Endodermal cell (in vitro differentiated cells): ENCODE data around the gene PYGO2. TPM values are rescaled to one million over a fixed set of nuclear protein-coding genes. Genes with fewer than 3 reads are reported as not detected.
"Not testable (repeated sequence)": the region's sequence is repeated elsewhere in the genome, so short reads cannot be mapped to it uniquely, and the experiment has no call there.

Experiments used
- DNase-seq: peaks from one replicate; pipeline ENCODE4 v3.0.0-alpha.2; 2017
- H3K27ac ChIP-seq: 2 replicates; pipeline ENCODE4 v1.5.1; 2013; ENCODE audit warnings: mild to moderate bottlenecking, low read depth, low read length, moderate library complexity
- H3K27me3 ChIP-seq: 2 replicates; pipeline ENCODE4 v1.6.1; 2013; ENCODE audit warnings: mild to moderate bottlenecking, low read length, moderate library complexity; ENCODE audit not compliant: insufficient read depth, control insufficient read depth, poor library complexity, severe bottlenecking
- H3K36me3 ChIP-seq: 2 replicates; pipeline ENCODE4 v1.7.0; 2013; ENCODE audit warnings: mild to moderate bottlenecking, low read length, moderate library complexity; ENCODE audit not compliant: control insufficient read depth, insufficient read depth
- H3K4me1 ChIP-seq: one replicate; pipeline ENCODE4 v1.7.0; 2013; ENCODE audit warnings: low read length; ENCODE audit not compliant: control insufficient read depth, insufficient read depth
- H3K4me3 ChIP-seq: 2 replicates; pipeline ENCODE4 v1.5.1; 2013; ENCODE audit warnings: mild to moderate bottlenecking, low read length, moderate library complexity
- H3K9ac ChIP-seq: 2 replicates; pipeline ENCODE4 v1.6.1; 2013; ENCODE audit warnings: mild to moderate bottlenecking, low read length, moderate library complexity; ENCODE audit not compliant: poor library complexity, severe bottlenecking; ENCODE audit errors: extremely low read depth
- H3K9me3 ChIP-seq: 2 replicates; pipeline ENCODE4 v1.6.1; 2013; ENCODE audit warnings: mild to moderate bottlenecking, low read length, moderate library complexity; ENCODE audit not compliant: control insufficient read depth
- H3K27ac Mint-ChIP-seq: 2 replicates; pipeline ENCODE4 v1.8.0; 2020; ENCODE audit warnings: mixed read lengths
- H3K27me3 Mint-ChIP-seq: 2 replicates; pipeline ENCODE4 v1.8.0; 2021; ENCODE audit warnings: mild to moderate bottlenecking, mixed read lengths; ENCODE audit not compliant: insufficient read depth
- H3K36me3 Mint-ChIP-seq: 2 replicates; pipeline ENCODE4 v1.8.0; 2020; ENCODE audit warnings: low read depth, mixed read lengths
- H3K4me1 Mint-ChIP-seq: 2 replicates; pipeline ENCODE4 v1.8.0; 2020; ENCODE audit warnings: mixed read lengths
- H3K4me3 Mint-ChIP-seq: 2 replicates; pipeline ENCODE4 v1.8.0; 2020; ENCODE audit warnings: mild to moderate bottlenecking, moderate library complexity, mixed read lengths
- H3K9me3 Mint-ChIP-seq: 2 replicates; pipeline ENCODE4 v1.8.0; 2020; ENCODE audit warnings: mild to moderate bottlenecking, mixed read lengths
- WGBS, 2 experiments: methylation state at CpG; one replicate each; pipeline versions ENCODE4 v1.1.5 to v1.1.7; 2013; ENCODE audit warnings: missing lambda C conversion rate in 2 of 2, mixed read lengths in 1 of 2; ENCODE audit not compliant: insufficient coverage in 1 of 2, insufficient read length in 1 of 2; 5-methylcytosine and 5-hydroxymethylcytosine counted together
- total RNA-seq, 2 donors: library from RNA; stranded (reverse); fragmentation: NEBNext Ultra II Directional in 1 of 2; extraction: Animal tissue kit (Norgen Biotek cat#: 25700) in 1 of 2; gene quantifications; 2 replicates in 1 of 2; 3 replicates in 1 of 2; pipeline ENCODE4 v1.2.1, GENCODE V29; 2021
- TF ChIP-seq, protein P1 (sequence below): fragments of 200-600 bp; sonication (generic); conservative IDR thresholded peaks from 2 replicates; pipeline ENCODE4 v1.5.0; 2021; ENCODE audit warnings: antibody characterized with exemption, mild to moderate bottlenecking

Gene PYGO2
- total RNA-seq, 2 donors from 2014 or later, result 33.4 to 40.4 TPM

DNA sequence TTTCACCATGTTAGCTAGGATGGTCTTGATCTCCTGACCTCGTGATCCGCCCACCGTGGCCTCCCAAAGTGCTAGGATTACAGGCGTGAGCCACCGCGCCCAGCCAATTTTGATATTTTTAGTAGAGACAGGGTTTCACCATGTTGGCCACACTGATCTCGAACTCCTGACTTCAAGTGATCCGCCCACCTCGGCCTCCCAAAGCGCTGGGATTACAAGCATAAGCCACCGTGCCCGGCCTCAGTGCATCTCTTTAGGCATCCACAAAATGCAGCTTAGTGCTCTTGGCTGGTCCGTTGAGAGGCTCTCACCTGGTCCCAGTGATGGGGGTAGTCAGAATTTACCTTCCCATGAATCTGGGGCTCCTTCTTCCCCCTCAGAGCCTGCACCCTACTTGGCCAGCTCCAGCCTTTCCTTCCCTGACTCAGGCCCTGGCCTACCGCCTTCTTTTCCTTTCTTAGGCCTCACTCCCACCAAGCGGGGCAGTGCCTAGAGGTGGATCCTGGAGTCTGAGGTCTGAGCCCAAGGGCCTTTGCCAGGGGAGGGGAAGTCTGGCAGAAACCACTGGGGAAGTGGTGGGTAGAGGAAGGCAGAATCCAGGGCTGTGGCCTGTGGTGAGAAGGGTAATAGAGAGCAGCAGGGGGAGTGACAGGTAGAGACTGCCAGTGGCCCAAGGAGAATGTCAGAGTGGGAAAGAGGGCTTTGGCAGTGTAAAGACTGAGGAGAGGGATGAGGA is 35.6 kb upstream of the PYGO2 start:
- no peak overlapping the region for H3K4me3 Mint-ChIP-seq
- Histone ChIP-seq H3K27ac (no peak overlapping the region), H3K4me3 (no peak overlapping the region), H3K9ac (no peak overlapping the region), H3K4me1 (no peaks in the 10 kb centered on the region), H3K9me3 (no peaks in the 10 kb centered on the region), H3K36me3 (no peaks in the 10 kb centered on the region), H3K27me3 (no peaks in the 10 kb centered on the region)
- H3K27me3 Mint-ChIP-seq, result peaks cover 6% of the 10 kb centered on the region
- no peak overlapping the region for H3K27ac Mint-ChIP-seq
- TF ChIP-seq, protein P1, sequence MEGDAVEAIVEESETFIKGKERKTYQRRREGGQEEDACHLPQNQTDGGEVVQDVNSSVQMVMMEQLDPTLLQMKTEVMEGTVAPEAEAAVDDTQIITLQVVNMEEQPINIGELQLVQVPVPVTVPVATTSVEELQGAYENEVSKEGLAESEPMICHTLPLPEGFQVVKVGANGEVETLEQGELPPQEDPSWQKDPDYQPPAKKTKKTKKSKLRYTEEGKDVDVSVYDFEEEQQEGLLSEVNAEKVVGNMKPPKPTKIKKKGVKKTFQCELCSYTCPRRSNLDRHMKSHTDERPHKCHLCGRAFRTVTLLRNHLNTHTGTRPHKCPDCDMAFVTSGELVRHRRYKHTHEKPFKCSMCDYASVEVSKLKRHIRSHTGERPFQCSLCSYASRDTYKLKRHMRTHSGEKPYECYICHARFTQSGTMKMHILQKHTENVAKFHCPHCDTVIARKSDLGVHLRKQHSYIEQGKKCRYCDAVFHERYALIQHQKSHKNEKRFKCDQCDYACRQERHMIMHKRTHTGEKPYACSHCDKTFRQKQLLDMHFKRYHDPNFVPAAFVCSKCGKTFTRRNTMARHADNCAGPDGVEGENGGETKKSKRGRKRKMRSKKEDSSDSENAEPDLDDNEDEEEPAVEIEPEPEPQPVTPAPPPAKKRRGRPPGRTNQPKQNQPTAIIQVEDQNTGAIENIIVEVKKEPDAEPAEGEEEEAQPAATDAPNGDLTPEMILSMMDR, result no peak
- DNase-seq, result no peak
- WGBS, 2 experiments, result 87 to 94% methylated on average over 13 to 15 of the region's 15 CpGs
- peaks cover 10% of the 10 kb centered on the region for H3K4me1 Mint-ChIP-seq
- H3K36me3 Mint-ChIP-seq, result no peaks in the 10 kb centered on the region
- H3K9me3 Mint-ChIP-seq, result no peaks in the 10 kb centered on the region

DNA sequence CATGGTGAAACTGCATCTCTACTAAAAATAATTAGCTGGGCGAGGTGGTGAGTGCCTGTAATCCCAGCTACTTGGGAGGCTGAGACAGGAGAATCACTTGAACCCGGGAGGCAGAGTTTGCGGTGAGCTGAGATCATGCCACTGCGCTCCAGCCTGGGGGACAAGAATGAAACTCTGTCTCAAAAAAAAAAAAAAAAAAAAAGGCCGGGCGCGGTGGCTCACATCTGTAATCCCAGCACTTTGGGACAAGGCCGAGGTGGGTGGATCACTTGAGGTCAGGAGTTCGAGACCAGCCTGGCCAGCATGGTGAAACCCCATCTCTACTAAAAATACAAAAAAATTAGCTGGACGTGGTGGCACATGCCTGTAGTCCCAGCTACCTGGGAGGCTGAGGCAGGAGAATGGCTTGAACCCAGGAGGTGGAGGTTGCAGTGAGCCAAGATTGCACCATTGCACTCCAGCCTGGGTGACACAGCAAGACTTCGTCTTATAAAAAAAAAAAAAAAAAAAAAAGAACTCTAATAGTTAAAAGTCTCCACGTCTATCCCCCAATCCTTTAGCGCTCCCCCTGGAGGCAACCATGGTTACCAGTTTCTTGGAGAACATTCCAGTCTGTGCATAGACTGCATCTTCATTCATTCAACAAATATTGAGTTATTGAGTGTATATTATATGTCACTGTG is 33.9 kb upstream of the PYGO2 start:
- TF ChIP-seq, protein P1, result peak; percentile 68
- H3K27ac Mint-ChIP-seq, result not testable (repeated sequence)

DNA sequence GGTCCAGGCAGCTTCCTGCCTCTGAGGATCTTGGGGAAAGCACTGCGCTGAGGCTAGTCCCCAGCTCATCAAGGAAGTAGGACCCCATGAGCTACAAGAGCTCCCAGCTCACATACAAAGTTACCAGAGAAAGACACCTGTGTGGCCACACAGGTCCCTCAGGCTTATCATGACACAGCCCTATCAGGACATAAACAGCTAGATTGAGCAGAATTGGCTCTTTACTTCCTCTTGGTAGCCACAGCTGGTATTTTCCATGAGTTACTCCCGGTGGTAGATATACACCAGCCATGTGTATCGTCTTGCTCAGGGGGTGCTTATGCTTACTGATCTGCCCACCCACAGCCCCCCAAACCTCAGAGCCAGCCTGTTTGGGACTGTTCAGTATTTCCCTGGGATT is 33.0 kb upstream of the PYGO2 start:
- Mint-ChIP-seq H3K27ac (peak overlapping the region; percentile 33), H3K9me3 (no peaks in the 10 kb centered on the region), H3K27me3 (peaks cover 6% of the 10 kb centered on the region), H3K36me3 (peaks cover 10% of the 10 kb centered on the region), H3K4me3 (no peak overlapping the region), H3K4me1 (peaks cover 7% of the 10 kb centered on the region)
- H3K4me1 ChIP-seq, result no peaks in the 10 kb centered on the region
- WGBS, 2 experiments, result 91 to 97% methylated on average over 1 to 3 of the region's 3 CpGs
- H3K27ac ChIP-seq, result no peak overlapping the region
- no peak overlapping the region for H3K9ac ChIP-seq
- no peak for DNase-seq
- no peak overlapping the region for H3K4me3 ChIP-seq
- peaks cover 10% of the 10 kb centered on the region for H3K36me3 ChIP-seq
- H3K9me3 ChIP-seq, result no peaks in the 10 kb centered on the region
- no peaks in the 10 kb centered on the region for H3K27me3 ChIP-seq
- TF ChIP-seq, protein P1, result no peak

More for the DNA sequence above, 33.9 kb upstream of the PYGO2 start:
- not testable (repeated sequence) for H3K4me3 ChIP-seq, H3K27ac ChIP-seq, H3K27me3 ChIP-seq, H3K36me3 ChIP-seq, H3K4me1 ChIP-seq, H3K9me3 Mint-ChIP-seq, H3K27me3 Mint-ChIP-seq, H3K4me1 Mint-ChIP-seq, H3K36me3 Mint-ChIP-seq, H3K9me3 ChIP-seq, H3K4me3 Mint-ChIP-seq, H3K9ac ChIP-seq
- WGBS, 2 experiments, result 74 to 93% methylated on average over 3 to 10 of the region's 13 CpGs
- DNase-seq, result peak; percentile 83
